GM12872 (cell line): ENCODE results near the gene TMEM255A.

Experiments
- CTCF ChIP-seq: IDR thresholded peaks from 3 replicates; pipeline ENCODE4 v1.5.1; 2011; ENCODE audit warnings: low read depth, mild to moderate bottlenecking, low read length, moderate library complexity; ENCODE audit not compliant: insufficient read depth

The TMEM255A gene

GRCh38 chrX:120238933-120239332 lies 72.3 kb downstream of the TMEM255A start:
- TF ChIP-seq CTCF, result no peak

GRCh38 chrX:120236687-120237479 lies 74.4 kb downstream of the TMEM255A start:
- TF ChIP-seq CTCF, result no peak

- TF ChIP-seq CTCF, result no peak
Observed at GRCh38 chrX:120235284-120235683, 76.0 kb downstream of the TMEM255A start.

DNA sequence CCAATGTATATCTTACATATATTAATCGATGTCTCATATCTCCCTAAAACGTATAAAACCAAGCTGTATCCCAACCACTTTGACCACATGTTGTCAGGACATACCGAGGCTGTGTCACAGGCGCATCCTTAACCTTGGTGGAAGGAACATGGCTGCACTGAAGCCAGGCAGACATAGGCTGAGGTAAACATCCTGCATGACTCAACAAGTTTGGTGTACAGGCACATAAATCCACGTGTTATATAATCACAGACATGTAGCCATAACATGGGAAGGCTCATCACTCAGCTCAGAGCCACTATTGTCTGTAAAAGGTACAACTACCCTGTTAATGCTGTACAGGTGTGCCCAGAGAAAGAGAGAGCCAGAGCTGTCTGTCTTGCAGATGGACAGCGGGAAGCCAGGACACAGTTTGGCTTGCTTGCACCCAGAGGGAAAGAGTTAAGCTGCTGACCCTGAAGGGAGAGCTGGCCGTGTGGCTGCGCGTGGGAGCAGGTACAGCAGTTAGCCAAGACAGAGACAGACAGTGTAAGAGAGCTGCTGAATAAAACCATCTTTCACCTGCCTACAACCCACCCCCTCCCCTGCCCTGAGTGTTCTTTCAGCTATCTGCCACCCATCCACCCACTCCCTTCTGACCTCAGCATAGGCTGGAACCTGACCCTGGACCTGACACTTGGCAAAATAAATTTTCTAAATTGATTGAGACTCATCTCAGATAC lies 82.9 kb downstream of the TMEM255A start:
- TF ChIP-seq CTCF, result no peak

GRCh38 chrX:120224388-120224787 lies 86.9 kb downstream of the TMEM255A start:
- TF ChIP-seq CTCF, result no peak

DNA sequence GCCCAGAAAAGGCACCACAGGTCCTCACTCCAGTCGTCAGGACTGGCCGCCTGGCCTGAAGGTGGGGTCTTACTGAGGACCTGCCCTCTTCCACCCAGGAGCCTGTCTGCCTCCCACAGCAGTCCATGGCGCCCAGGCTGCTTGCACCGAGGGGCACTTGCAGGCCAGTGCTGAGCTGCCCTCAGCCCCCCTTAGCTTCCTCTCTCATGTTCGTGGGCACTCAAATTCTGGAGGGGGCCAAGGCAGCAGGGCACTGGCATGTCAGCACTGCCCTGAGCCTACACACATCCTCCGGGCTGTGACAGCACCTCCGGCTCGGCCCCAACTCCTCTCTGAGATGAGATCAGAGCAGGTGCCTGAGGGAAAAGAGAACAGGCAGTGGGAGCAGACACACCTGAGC lies 87.9 kb downstream of the TMEM255A start:
- no peak for TF ChIP-seq CTCF

- TF ChIP-seq CTCF, result peak; percentile 71
Observed at GRCh38 chrX:120213438-120214265, 97.6 kb downstream of the TMEM255A start.
